Left lung (tissue), 10 donors: ENCODE measurements around the gene IZUMO1R. TPM values are rescaled to one million over a fixed set of nuclear protein-coding genes. Genes with fewer than 3 reads are reported as not detected.
A peak's percentile ranks its signal among the peaks of the same experiment; 100 is the strongest.
"Not testable (repeated sequence)": the region's sequence is repeated elsewhere in the genome, so short reads cannot be mapped to it uniquely, and the experiment has no call there.

ENCODE experiments used
- ATAC-seq: fragments of 200-7000 bp; cut with Tn5 transposase; one replicate; pipeline ENCODE4 v1.9.1; 2020; ENCODE audit warnings: moderate library complexity
- DNase-seq, 4 donors: peaks; one replicate each; pipeline ENCODE4 v3.0.0-alpha.2; 2013 to 2020
- H3K27ac ChIP-seq, 2 donors: fragments of 200-600 bp; sonication (generic) in 1 of 2; one replicate each; pipeline versions ENCODE4 v1.5.0 to v1.8.0; 2020 to 2021
- H3K27me3 ChIP-seq, 2 donors: fragments of 200-600 bp; sonication (generic) in 1 of 2; one replicate each; pipeline versions ENCODE4 v1.5.0 to v1.8.0; 2020 to 2021
- H3K36me3 ChIP-seq, 2 donors: fragments of 200-600 bp; sonication (generic) in 1 of 2; one replicate each; pipeline versions ENCODE4 v1.5.0 to v1.8.0; 2020 to 2021
- H3K4me1 ChIP-seq, 2 donors: fragments of 200-600 bp; one replicate each; pipeline ENCODE4 v1.8.0; 2021
- H3K4me3 ChIP-seq, 2 donors: fragments of 200-600 bp; sonication (generic) in 1 of 2; one replicate each; pipeline versions ENCODE4 v1.5.0 to v1.8.0; 2020 to 2021; ENCODE audit warnings: mild to moderate bottlenecking in 1 of 2
- H3K9me3 ChIP-seq, 2 donors: fragments of 200-600 bp; sonication (generic) in 1 of 2; one replicate each; pipeline versions ENCODE4 v1.5.0 to v1.8.0; 2020 to 2021
- intact Hi-C, 2 donors: fragments of 100-400 bp; cut with DNase I; formaldehyde crosslinking; loops; one replicate each; pipeline versions ENCODE4 v1.11.2 to v1.14.2; 2022
- polyA plus RNA-seq, 6 donors: library from polyadenylated mRNA; unstranded; fragments of 120-200 nt; gene quantifications; one replicate each; pipeline ENCODE4 v1.2.1, GENCODE V29; 2013; ENCODE audit not compliant: insufficient read length in 6 of 6
- total RNA-seq, 2 donors: library from RNA; stranded (reverse); fragmentation: NEBNext Ultra II Directional; extraction: Animal tissue kit (Norgen Biotek cat#: 25700); gene quantifications; one replicate each; pipeline ENCODE4 v1.2.1, GENCODE V29; 2021
- TF ChIP-seq, protein P1 (sequence below), 2 donors: fragments of 200-600 bp; sonication (generic) in 1 of 2; IDR thresholded peaks; one replicate each; pipeline versions ENCODE4 v1.5.0 to v1.8.0; 2021; ENCODE audit warnings: antibody characterized with exemption in 2 of 2
- donor health status: DM: no; HTN: yes; CAD: no.
- donor health status: DM: no; HTN: no; CAD: no.

IZUMO1R gene
- total and polyA plus RNA-seq, 8 donors: not detected

DNA sequence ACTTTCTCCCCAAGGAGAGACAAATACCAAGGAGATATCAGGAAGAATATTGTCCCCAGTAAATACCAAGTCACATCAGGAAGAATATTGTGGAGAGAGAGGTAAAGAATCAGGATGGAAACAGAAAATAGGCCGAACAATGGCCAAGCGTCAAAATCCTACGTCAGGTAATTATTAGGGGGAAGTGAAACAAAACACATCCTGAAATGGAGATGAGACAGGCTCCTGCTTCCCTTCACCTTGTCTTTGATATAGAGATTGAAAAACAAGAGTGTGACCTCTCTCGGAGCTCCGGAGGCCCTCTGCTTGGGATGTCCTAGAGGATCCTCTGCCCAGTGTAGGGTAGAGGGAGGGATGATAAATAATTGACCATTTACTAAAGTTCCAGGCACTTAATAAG lies 27.4 kb upstream of the IZUMO1R start:
- Histone ChIP-seq H3K27me3 (no peaks in the 10 kb centered on the region), H3K27ac (no peak overlapping the region), H3K4me1 (no peaks in the 10 kb centered on the region), H3K4me3 (no peak overlapping the region), H3K36me3 (no peaks in the 10 kb centered on the region), H3K9me3 (no peaks in the 10 kb centered on the region)
- DNase-seq (no peak), ATAC-seq (no peak)
- TF ChIP-seq, protein P1, sequence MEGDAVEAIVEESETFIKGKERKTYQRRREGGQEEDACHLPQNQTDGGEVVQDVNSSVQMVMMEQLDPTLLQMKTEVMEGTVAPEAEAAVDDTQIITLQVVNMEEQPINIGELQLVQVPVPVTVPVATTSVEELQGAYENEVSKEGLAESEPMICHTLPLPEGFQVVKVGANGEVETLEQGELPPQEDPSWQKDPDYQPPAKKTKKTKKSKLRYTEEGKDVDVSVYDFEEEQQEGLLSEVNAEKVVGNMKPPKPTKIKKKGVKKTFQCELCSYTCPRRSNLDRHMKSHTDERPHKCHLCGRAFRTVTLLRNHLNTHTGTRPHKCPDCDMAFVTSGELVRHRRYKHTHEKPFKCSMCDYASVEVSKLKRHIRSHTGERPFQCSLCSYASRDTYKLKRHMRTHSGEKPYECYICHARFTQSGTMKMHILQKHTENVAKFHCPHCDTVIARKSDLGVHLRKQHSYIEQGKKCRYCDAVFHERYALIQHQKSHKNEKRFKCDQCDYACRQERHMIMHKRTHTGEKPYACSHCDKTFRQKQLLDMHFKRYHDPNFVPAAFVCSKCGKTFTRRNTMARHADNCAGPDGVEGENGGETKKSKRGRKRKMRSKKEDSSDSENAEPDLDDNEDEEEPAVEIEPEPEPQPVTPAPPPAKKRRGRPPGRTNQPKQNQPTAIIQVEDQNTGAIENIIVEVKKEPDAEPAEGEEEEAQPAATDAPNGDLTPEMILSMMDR (IDR thresholded peaks at IDR 0.05): no peak
- intact Hi-C loops: no loop called here

DNA sequence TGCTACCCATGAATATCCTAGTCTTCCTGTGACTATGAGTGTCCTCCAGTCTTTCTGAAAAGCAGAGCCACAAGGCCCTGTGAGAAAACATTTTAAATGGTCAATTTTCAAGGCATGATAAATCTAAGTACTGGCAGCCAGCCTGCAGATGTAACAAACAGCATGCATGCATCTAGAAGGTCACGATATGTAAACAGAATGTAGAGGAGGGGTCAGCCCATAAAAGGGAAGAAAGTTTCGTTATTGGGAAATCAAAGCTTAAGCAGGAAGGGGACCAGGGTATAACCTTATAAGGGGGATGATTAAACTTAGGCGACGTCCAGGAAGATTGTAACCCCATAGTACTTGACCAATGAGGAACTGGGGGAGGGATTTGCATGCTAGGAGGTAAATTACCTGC lies 26.2 kb upstream of the IZUMO1R start:
- intact Hi-C loops, H3K36me3 ChIP-seq, ATAC-seq, H3K4me1 ChIP-seq, H3K4me3 ChIP-seq, H3K9me3 ChIP-seq, H3K27me3 ChIP-seq, DNase-seq, H3K27ac ChIP-seq: not testable (repeated sequence)

DNA sequence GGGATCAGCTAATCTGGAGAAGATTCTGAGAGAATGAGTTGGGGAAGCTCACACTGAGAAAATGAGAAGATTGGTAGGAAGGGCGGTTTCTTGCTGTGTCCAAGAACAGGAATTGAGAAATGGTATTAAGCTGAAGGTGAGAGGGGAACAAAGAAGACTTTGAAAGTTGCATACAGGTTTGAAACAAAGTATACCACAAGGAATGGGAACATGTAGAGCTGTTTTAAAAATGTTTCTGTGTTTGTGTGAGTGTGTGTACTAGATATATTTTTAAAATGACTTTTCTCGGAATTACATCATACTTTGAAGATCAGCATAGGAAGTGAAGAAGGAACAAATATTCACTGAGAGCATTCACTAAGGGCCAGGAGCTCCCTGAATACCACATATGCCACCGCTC lies 24.4 kb upstream of the IZUMO1R start:
- intact Hi-C loops: no loop called here
- TF ChIP-seq, protein P1 (IDR thresholded peaks at IDR 0.05): no peak

DNA sequence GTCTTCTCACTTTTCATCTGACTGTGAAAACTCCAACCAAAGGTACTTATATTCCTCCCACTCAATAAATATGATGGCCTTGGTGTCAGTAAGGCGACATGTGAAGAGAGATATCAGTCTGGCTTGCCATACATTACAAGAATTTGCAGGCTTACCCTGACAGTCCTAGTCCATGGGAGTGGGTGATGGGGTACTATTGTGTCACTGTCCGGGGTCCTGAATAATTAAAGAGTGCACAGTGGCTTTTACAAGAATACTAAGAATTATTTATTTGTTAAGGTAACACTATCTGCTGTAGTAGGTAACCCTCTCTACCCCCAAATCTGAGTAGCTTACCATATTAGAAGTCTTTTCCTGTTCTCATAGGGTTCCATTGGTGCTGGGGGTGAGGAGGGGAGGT lies 23.1 kb upstream of the IZUMO1R start:
- no peaks in the 10 kb centered on the region for H3K9me3 ChIP-seq
- no peaks in the 10 kb centered on the region for H3K4me1 ChIP-seq
- ATAC-seq: no peak
- TF ChIP-seq, protein P1 (IDR thresholded peaks at IDR 0.05): no peak
- no peak overlapping the region for H3K4me3 ChIP-seq
- no peak overlapping the region for H3K27ac ChIP-seq
- H3K36me3 ChIP-seq: no peaks in the 10 kb centered on the region
- no peaks in the 10 kb centered on the region for H3K27me3 ChIP-seq
- no peak for DNase-seq
- intact Hi-C loops: no loop called here

More for the DNA sequence above, 24.4 kb upstream of the IZUMO1R start:
- DNase-seq (no peak), ATAC-seq (no peak)
- Histone ChIP-seq H3K4me3 (no peak overlapping the region), H3K9me3 (no peaks in the 10 kb centered on the region), H3K27me3 (no peaks in the 10 kb centered on the region), H3K4me1 (no peaks in the 10 kb centered on the region), H3K36me3 (no peaks in the 10 kb centered on the region), H3K27ac (no peak overlapping the region)

DNA sequence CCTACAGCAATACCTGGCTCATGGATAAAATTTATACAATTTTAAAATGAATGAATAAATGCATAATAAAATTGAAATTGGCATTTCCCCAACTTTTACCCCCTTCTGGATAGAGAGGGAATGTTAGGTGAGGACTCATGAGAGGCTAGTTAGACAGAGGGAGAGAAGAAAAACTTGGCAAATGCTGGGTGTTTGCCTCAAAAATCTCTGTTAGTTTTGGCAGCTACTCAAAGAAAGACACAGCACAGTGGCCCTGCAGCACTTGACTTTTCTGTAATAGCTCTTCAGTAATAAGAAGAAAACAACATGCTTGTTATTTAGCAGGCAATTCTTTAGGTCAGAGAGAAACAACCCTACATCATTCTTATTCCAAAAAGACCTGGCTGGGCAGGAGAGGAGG lies 20.7 kb upstream of the IZUMO1R start:
- Histone ChIP-seq H3K27me3 (no peaks in the 10 kb centered on the region), H3K27ac (no peak overlapping the region), H3K9me3 (no peaks in the 10 kb centered on the region), H3K4me1 (no peaks in the 10 kb centered on the region), H3K4me3 (no peak overlapping the region), H3K36me3 (no peaks in the 10 kb centered on the region)
- DNase-seq: peak in 1 of 4 donors; percentile 37
- intact Hi-C loops: no loop called here
- ATAC-seq: no peak
- TF ChIP-seq, protein P1 (IDR thresholded peaks at IDR 0.05): no peak

DNA sequence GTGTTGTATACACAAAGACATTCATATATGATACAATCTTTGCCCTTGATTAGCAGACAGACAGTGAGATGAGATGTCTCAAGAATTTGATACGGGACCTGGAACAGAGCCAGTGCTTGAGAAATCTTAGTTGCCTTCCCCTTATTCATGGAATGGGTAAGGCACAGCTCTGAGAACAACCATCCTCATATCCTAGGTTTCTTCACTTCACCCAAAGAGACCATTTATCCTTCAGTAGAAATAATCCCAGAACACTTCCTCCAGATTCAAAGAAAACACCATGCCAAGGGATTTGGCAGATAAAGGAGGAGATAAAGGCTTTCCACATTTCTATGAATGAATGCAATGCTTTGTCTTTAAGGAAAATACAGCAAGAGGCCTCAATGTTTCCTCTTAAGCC lies 8.8 kb upstream of the IZUMO1R start:
- DNase-seq: no peak
- Histone ChIP-seq H3K27ac (no peak overlapping the region), H3K27me3 (no peaks in the 10 kb centered on the region), H3K4me1 (no peaks in the 10 kb centered on the region), H3K9me3 (peaks cover 0 to 12% of the 10 kb centered on the region in 2 donors), H3K36me3 (no peaks in the 10 kb centered on the region), H3K4me3 (no peak overlapping the region)
- intact Hi-C loops: no loop called here
- TF ChIP-seq, protein P1 (IDR thresholded peaks at IDR 0.05): no peak
- ATAC-seq: no peak
